CD4-positive, alpha-beta T cell (primary cell): ENCODE data around the gene AP1M2. TPM values are rescaled to one million over a fixed set of nuclear protein-coding genes. Genes with fewer than 3 reads are reported as not detected.
"Not testable (repeated sequence)": the region's sequence is repeated elsewhere in the genome, so short reads cannot be mapped to it uniquely, and the experiment has no call there.

Experiments used
- ATAC-seq: fragments of 200-7000 bp; cut with Tn5 transposase; one replicate; pipeline ENCODE4 v1.10.0; 2022; ENCODE audit warnings: mild to moderate bottlenecking; ENCODE audit not compliant: poor library complexity
- CTCF ChIA-PET: fragments of 350-600 bp; sonication (Branson Sonifier 250); formaldehyde crosslinking; loops from one replicate; lab custom pipeline; 2021; ENCODE audit warnings: antibody characterized with exemption, inconsistent platforms; lab: Charles Lee
- POLR2A ChIA-PET: fragments of 350-600 bp; sonication (Branson Sonifier 250); formaldehyde crosslinking; loops from one replicate; lab custom pipeline; 2021; ENCODE audit warnings: antibody characterized with exemption, inconsistent platforms; lab: Charles Lee
- DNase-seq, 14 experiments: peaks; one replicate each; pipeline ENCODE4 v3.0.0-alpha.2; 2013 to 2020; ENCODE audit warnings: mixed read lengths in 2 of 14
- H3K27ac ChIP-seq, 2 donors: one replicate each; pipeline versions ENCODE4 v1.5.1 to v1.7.0; 2013; ENCODE audit warnings: low read length in 2 of 2, low read depth in 1 of 2, mild to moderate bottlenecking in 1 of 2
- H3K27me3 ChIP-seq, 2 experiments: 1 replicate in 1 of 2; 2 replicates in 1 of 2; pipeline versions ENCODE4 v1.6.1 to v1.7.0; 2013; ENCODE audit warnings: low read length in 2 of 2, control low read depth in 1 of 2, mild to moderate bottlenecking in 1 of 2, moderate library complexity in 1 of 2; ENCODE audit not compliant: insufficient read depth in 2 of 2, control insufficient read depth in 1 of 2
- H3K36me3 ChIP-seq: one replicate; pipeline ENCODE4 v1.6.1; 2013; ENCODE audit warnings: low read length, control low read depth; ENCODE audit not compliant: insufficient read depth
- H3K4me1 ChIP-seq: one replicate; pipeline ENCODE4 v1.6.1; 2013; ENCODE audit warnings: low read length, control low read depth; ENCODE audit not compliant: insufficient read depth
- H3K4me3 ChIP-seq: one replicate; pipeline ENCODE4 v1.5.1; 2013; ENCODE audit warnings: mild to moderate bottlenecking, low read length, moderate library complexity
- H3K9me3 ChIP-seq, 2 experiments: 1 replicate in 1 of 2; 2 replicates in 1 of 2; pipeline versions ENCODE4 v1.6.1 to v1.7.0; 2013; ENCODE audit warnings: low read length in 2 of 2, mild to moderate bottlenecking in 2 of 2, control low read depth in 1 of 2, moderate library complexity in 1 of 2; ENCODE audit not compliant: control insufficient read depth in 1 of 2, insufficient read depth in 1 of 2
- H3K27ac Mint-ChIP-seq: one replicate; pipeline ENCODE4 v1.8.0; 2020; ENCODE audit warnings: mixed read lengths
- H3K27me3 Mint-ChIP-seq: one replicate; pipeline ENCODE4 v1.8.0; 2021; ENCODE audit warnings: mixed read lengths
- H3K36me3 Mint-ChIP-seq: one replicate; pipeline ENCODE4 v1.8.0; 2021; ENCODE audit warnings: low read depth, mixed read lengths
- H3K4me1 Mint-ChIP-seq: one replicate; pipeline ENCODE4 v1.8.0; 2021; ENCODE audit warnings: low read depth, mixed read lengths
- H3K4me3 Mint-ChIP-seq: one replicate; pipeline ENCODE4 v1.8.0; 2020; ENCODE audit warnings: mild to moderate bottlenecking, mixed read lengths
- H3K9me3 Mint-ChIP-seq: one replicate; pipeline ENCODE4 v1.8.0; 2020; ENCODE audit warnings: mixed read lengths
- intact Hi-C, 2 experiments: fragments of 100-400 bp; cut with DNase I in 1 of 2; cut with micrococcal nuclease in 1 of 2; formaldehyde crosslinking; loops; one replicate each; pipeline versions ENCODE4 v1.15.1 to v1.9.0; 2023 to 2025; cut with DNase I, micrococcal nuclease
- total RNA-seq, 174 experiments: library from RNA in 2 of 174; stranded (reverse) in 2 of 174; gene quantifications; one replicate each; pipeline ENCODE4 v1.2.3 and lab custom pipeline; 2021 to 2026
- TF ChIP-seq, protein P1 (sequence below): fragments of 200-600 bp; IDR thresholded peaks from one replicate; pipeline ENCODE4 v1.8.0; 2022; ENCODE audit warnings: antibody characterized with exemption, mild to moderate bottlenecking

Gene AP1M2
- total RNA-seq, 2 experiments from 2014 or later = 0.77 TPM; not detected in 1

GRCh38 chr19:10543420-10544241 lies 43.5 kb downstream of the AP1M2 start, which contains the start of gene ATG4D:
Gene ATG4D (plus strand): TSS chr19:10543904. CDS start chr19:10544091, 187 bp downstream.
- peak within 1 kb of the TSS; percentile 79 for H3K27ac Mint-ChIP-seq

DNA sequence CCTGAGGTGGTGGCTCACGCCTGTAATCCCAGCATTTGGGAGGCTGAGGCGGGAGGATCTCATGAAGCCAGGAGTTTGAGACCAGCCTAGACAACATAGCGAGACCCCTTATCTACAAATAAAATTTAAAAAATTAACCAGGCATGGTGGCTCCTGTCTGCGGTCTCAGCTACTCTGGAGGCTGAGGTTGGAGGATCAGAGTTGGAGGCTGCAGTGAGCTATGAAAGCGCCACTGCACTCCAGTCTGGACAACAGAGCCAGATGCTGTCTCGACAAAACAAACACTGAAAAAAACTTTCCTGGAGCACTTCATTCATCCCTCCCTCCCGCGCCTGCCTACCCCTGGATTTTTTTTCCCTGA lies 44.1 kb downstream of the AP1M2 start:
- Mint-ChIP-seq H3K9me3 (no peaks in the 10 kb centered on the region), H3K4me3 (peak overlapping the region; percentile 86), H3K27me3 (peaks cover 6% of the 10 kb centered on the region), H3K36me3 (peaks cover 5% of the 10 kb centered on the region), H3K27ac (peak overlapping the region; percentile 79), H3K4me1 (peaks cover 18% of the 10 kb centered on the region)
- ATAC-seq = no peak
- DNase-seq = no peak
- Histone ChIP-seq H3K4me1 (peaks cover 27% of the 10 kb centered on the region), H3K27ac (peak overlapping the region in 1 of 2 donors; percentile 78), H3K9me3 (no peaks in the 10 kb centered on the region), H3K36me3 (peaks cover 12% of the 10 kb centered on the region), H3K4me3 (peak overlapping the region; percentile 90), H3K27me3 (peaks cover under 1 to 6% of the 10 kb centered on the region in 2 experiments)
- ChIA-PET CTCF (interaction anchor here (0.6 to 3.7 kb wide), 3 partner anchors 11 to 394 kb away, joined by 3 to 24 read pairs (median 3); partner anchors contain the start of genes CDKN2D and KRI1), POLR2A (interaction anchor here (0.6 to 1.7 kb wide), 5 partner anchors 8 to 174 kb away, joined by 3 to 9 read pairs (median 6); partner anchors contain the start of genes CDKN2D and KRI1)
- intact Hi-C loops = loop anchor here (1.0 to 5.0 kb wide), 4 partner anchors 23 to 110 kb away; partner anchors contain the start of genes KEAP1 (in 1 of the 2) and KRI1 (in 1 of the 2)
- TF ChIP-seq, protein P1, sequence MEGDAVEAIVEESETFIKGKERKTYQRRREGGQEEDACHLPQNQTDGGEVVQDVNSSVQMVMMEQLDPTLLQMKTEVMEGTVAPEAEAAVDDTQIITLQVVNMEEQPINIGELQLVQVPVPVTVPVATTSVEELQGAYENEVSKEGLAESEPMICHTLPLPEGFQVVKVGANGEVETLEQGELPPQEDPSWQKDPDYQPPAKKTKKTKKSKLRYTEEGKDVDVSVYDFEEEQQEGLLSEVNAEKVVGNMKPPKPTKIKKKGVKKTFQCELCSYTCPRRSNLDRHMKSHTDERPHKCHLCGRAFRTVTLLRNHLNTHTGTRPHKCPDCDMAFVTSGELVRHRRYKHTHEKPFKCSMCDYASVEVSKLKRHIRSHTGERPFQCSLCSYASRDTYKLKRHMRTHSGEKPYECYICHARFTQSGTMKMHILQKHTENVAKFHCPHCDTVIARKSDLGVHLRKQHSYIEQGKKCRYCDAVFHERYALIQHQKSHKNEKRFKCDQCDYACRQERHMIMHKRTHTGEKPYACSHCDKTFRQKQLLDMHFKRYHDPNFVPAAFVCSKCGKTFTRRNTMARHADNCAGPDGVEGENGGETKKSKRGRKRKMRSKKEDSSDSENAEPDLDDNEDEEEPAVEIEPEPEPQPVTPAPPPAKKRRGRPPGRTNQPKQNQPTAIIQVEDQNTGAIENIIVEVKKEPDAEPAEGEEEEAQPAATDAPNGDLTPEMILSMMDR = no peak

More at GRCh38 chr19:10543420-10544241, 43.5 kb downstream of the AP1M2 start, which contains the start of gene ATG4D:
- Histone ChIP-seq H3K4me1 (peaks cover 27% of the 10 kb centered on the region), H3K4me3 (peak within 1 kb of the TSS; percentile 90), H3K9me3 (no peaks in the 10 kb centered on the region), H3K27me3 (peaks cover 0 to 3% of the 10 kb centered on the region in 2 experiments), H3K36me3 (peaks cover 18% of the 10 kb centered on the region), H3K27ac (peak within 1 kb of the TSS; percentile 48 to 78)
- ATAC-seq = peak; percentile 86
- Mint-ChIP-seq H3K27me3 (peaks cover 5% of the 10 kb centered on the region), H3K4me3 (peak within 1 kb of the TSS; percentile 89), H3K9me3 (no peaks in the 10 kb centered on the region), H3K4me1 (peaks cover 18% of the 10 kb centered on the region), H3K36me3 (peaks cover 11% of the 10 kb centered on the region)
- peak; percentile 68 to 92 (median 80) for DNase-seq
- TF ChIP-seq, protein P1 = no peak
- ChIA-PET CTCF (interaction anchor here (1.3 to 3.7 kb wide), 2 partner anchors 10 to 24 kb away, joined by 3 to 24 read pairs; partner anchors contain the start of genes CDKN2D and KRI1), POLR2A (interaction anchor here (0.7 to 1.7 kb wide), 4 partner anchors 11 to 174 kb away, joined by 3 to 9 read pairs (median 6); partner anchors contain the start of genes CDKN2D and KRI1)
- intact Hi-C loops = loop anchor here (1.0 to 5.0 kb wide), 4 partner anchors 23 to 110 kb away; partner anchors contain the start of genes KEAP1 (in 1 of the 2) and KRI1 (in 1 of the 2)

DNA sequence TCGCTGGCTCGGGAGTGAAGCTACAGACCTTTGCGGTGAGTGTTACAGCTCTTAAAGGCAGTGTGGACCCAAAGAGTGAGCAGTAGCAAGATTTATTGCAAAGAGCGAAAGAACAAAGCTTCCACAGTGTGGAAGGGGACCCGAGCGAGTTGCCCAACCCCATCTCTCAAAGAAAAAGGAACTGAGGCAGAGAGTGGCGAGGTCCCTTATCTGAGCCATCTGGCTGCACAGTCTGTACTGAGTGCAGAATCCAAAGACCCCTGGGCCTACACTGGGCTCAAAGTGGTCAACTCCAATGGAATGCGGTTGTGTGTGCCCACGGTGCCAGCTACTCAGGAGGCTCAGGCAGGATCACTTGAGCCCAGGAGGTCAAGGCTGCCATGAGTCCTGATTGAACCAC lies 48.1 kb downstream of the AP1M2 start:
- H3K27me3 ChIP-seq, H3K36me3 ChIP-seq, H3K36me3 Mint-ChIP-seq, H3K4me3 Mint-ChIP-seq, intact Hi-C loops, DNase-seq, H3K4me1 Mint-ChIP-seq, H3K9me3 Mint-ChIP-seq, H3K27ac Mint-ChIP-seq, H3K27me3 Mint-ChIP-seq, H3K27ac ChIP-seq, CTCF ChIA-PET, H3K4me3 ChIP-seq, H3K9me3 ChIP-seq, ATAC-seq, H3K4me1 ChIP-seq: not testable (repeated sequence)
- POLR2A ChIA-PET = interaction anchor here (0.7 kb wide), 1 partner anchor 129 kb away, joined by 3 read pairs; no protein-coding TSS in a partner anchor
